ENCODE measurements around the gene TMEM164.

Gene TMEM164

DNA sequence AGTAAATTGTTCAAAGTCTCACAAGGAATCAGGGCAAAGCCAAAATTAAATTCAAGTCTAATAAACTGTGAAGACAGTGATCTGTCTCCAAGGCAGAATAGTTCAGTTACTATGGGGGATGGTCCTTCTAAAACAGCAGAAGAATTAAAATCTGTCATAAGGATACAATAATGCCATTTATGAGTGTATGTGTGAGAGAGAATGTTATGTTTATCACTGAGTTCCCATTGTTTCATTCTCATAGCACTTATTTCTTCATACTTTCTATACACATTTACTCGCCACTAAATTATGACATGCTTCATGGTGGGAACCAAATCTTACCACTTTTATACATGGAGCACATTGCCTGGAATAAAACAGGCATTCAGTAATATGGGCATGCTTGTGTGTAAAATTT, 212.5 kb downstream of the TMEM164 start:
- no peak for DNase-seq

- no peak for DNase-seq
Observed at GRCh38 chrX:110216027-110216426, 213.1 kb downstream of the TMEM164 start.

GRCh38 chrX:110218591-110218990, 215.7 kb downstream of the TMEM164 start:
- no peak for DNase-seq

DNA sequence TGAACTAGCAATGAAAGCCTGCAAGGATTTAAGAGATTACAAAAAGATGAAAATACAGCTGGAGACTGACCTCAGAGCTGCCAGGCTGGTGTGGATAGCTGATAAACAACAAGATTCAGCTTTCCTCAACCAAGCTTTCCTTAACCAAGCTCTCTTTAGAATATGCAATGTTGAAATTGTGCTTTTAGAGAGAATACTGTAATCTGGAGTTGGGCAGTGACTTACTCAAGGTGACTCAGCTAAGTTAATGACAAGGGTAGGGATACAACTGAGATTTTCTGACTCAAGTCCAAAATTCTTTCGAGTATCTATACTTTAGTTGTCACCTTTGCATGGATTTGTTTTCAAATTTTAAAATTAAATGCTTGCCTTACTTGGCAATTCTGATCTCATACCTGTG, 217.0 kb downstream of the TMEM164 start:
- no peak for DNase-seq

- no peak for DNase-seq
Observed at GRCh38 chrX:110222497-110223257, 219.8 kb downstream of the TMEM164 start.

DNA sequence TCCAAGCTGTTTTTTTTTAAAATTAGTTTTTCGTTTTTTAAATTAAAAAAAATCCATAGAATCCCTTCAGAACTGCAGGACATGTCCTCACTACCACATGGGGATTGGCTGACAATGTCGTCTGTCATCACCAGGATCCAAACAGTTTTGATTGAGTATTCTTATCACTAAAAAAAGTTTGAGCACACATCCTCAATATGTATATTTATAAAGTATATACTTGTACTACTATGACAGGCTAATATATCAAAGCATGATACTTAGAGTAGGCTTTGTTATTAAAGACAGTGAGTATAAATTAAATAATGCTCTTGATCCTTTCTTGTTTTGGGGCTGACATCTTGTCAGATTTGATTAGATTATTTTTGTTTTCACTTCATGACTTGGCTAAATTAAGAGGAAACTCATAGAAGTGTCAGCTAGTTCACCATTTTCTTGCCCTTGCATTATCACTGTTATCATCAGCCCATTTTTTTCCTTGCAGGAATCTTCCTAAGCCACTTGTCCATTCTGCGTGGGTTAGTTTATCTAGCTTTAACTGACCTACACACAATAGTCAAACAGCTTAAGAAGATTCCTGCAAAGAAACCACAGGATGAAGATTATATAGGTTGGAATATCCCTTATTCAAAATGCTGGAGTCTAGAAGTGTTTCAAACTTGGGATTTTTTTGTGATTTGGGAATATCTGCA, 222.2 kb downstream of the TMEM164 start:
- DNase-seq: no peak

GRCh38 chrX:110226931-110227330, 224.0 kb downstream of the TMEM164 start:
- DNase-seq: no peak

Measured in CD4-positive, alpha-beta T cell treated with Interleukin-17A for 1 hour (primary cell).